Measurements from ENCODE around the gene TTC39A.

Gene TTC39A

GRCh38 chr1:51313268-51313852 is 17.0 kb downstream of the TTC39A start:
- peak; percentile 36; the same call in 1 of the 2 replicates for TF ChIP-seq CTCF (conservative IDR thresholded peaks at IDR 0.05)
- H3K27ac ChIP-seq, result peak overlapping the region; percentile 88

- TF ChIP-seq CTCF (conservative IDR thresholded peaks at IDR 0.05), result no peak
- H3K27ac ChIP-seq, result peak overlapping the region; percentile 88
Observed at GRCh38 chr1:51312718-51313117, 17.6 kb downstream of the TTC39A start.

GRCh38 chr1:51311826-51312225 is 18.5 kb downstream of the TTC39A start:
- TF ChIP-seq CTCF (conservative IDR thresholded peaks at IDR 0.05), result no peak
- H3K27ac ChIP-seq, result no peak overlapping the region

- no peak for TF ChIP-seq CTCF (conservative IDR thresholded peaks at IDR 0.05)
- no peak overlapping the region for H3K27ac ChIP-seq
Observed at GRCh38 chr1:51310871-51311613, 19.3 kb downstream of the TTC39A start.

GRCh38 chr1:51309291-51309690 is 21.1 kb downstream of the TTC39A start:
- no peak for TF ChIP-seq CTCF (conservative IDR thresholded peaks at IDR 0.05)

GRCh38 chr1:51308636-51309035 is 21.7 kb downstream of the TTC39A start:
- no peak for TF ChIP-seq CTCF (conservative IDR thresholded peaks at IDR 0.05)

More at GRCh38 chr1:51309291-51309690, 21.1 kb downstream of the TTC39A start:
- no peak overlapping the region for H3K27ac ChIP-seq

GRCh38 chr1:51306950-51307349 is 23.4 kb downstream of the TTC39A start:
- TF ChIP-seq CTCF (conservative IDR thresholded peaks at IDR 0.05), result no peak
- H3K27ac ChIP-seq, result no peak overlapping the region

More at GRCh38 chr1:51308636-51309035, 21.7 kb downstream of the TTC39A start:
- H3K27ac ChIP-seq, result no peak overlapping the region

Measured in VCaP (cell line).